HG02678 (cell line): ENCODE measurements around the gene FGGY.

Experiments used
- ATAC-seq: cut with Tn5 transposase; IDR thresholded peaks from one replicate; pipeline ENCODE4 v1.9.1; 2021; ENCODE audit warnings: mild to moderate bottlenecking, moderate library complexity; ENCODE audit not compliant: unreplicated experiment

FGGY gene

DNA sequence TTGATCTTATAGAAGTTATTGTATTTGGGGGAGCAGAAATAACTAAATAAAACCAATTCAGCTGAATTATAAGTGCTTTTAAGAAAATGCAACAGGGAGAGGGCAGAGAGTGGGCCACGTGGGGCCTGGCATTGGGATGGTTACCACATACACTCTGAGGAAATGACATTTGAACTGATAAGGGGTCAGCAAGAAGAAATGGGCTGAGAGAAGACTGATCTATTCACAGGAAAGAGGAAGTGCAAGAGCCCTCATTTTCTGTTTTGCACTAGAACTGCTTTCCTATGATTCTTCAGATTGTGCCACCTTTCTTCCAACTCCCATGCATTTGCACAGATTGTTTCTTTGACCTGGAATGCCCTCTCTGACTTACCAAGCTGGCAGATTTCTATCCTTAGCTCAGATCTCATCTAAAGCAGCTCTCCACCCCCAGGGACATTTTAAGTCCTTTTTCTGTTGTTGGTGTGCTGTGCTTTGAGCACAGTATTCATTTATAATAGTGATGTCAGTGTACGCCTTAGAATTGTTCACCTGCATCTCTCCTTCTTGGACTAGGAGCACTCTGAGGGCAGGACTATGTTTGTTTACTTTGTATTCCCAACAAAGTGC is 115.9 kb downstream of the FGGY start:
- ATAC-seq, result no peak

DNA sequence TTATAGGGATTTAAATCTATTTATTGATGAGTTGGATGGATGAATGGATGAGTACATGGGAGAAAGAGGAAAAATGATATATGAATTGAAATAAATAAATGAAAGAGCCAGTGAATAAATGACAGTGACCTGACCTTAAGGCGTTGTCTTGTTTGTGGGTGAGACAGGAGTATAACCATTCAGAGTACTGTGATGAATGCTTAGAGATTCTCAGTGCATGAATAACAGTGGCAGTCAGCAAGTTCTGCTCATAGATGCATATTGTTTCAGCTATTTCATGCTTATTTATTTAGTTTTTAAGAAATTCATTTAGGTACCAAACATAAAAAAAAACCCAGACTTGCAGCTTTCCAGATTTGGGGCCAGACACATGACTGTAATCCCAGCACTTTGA is 116.4 kb downstream of the FGGY start:
- ATAC-seq, result no peak

DNA sequence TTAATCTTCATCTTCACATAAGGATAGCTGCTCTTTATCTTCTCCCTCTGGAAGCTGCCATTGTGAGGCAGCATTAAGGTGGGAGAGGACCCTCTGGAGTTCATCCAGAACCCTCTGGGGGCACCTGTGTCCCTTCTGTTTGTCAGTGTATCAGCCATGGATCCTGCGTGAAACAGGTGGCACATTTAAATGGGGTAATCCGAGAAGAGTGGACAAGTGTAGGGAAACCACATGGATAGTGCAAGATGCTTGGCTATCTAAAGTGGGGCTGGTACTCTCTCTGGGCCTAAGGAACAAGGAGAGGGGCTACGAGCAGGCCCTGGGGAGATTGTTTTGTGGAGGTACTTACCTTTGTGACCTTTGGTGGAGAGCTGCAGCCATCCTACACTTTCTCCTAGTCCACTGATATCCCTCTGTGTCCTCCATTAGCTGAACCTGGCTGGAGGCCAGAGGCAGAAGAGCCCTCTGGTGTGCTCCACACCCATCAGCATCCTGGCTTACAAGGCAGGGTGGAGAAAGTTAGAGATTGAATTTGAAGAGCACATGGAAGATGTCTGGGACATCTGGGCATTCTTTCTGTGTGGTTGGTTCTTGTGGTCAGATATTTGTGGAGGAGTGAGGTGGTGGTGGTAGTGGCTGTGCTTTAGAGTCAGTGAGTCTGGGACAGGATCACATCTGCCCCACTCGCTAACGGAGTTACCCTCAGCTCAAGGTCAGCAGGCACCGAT is 117.7 kb downstream of the FGGY start:
- ATAC-seq, result no peak

DNA sequence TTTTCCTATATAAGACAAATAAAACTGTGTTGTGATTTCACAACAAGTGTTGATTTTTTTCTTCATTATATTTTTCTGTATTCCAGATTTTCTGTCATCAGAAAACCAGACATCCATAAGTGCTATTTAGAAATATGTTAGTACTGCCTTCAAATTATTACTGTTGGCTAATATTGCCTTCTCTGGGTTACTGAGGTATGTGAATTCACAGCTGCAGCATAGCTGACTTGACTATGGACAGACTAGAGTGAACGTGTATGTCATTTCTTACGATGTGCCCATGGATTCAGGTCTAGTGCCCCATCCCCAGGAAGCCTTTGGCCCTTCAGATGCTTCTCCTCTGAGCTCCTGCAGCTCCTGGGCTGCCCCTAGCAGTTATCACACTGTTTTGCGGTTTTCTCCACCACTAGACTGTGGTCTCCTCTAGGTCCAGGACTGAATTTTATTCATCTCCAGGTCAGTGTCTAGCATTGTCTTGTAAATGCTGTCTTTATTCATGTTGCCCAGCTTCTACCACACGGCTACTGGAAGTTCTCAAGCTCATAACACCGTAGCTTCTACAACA is 118.5 kb downstream of the FGGY start:
- ATAC-seq, result no peak

DNA sequence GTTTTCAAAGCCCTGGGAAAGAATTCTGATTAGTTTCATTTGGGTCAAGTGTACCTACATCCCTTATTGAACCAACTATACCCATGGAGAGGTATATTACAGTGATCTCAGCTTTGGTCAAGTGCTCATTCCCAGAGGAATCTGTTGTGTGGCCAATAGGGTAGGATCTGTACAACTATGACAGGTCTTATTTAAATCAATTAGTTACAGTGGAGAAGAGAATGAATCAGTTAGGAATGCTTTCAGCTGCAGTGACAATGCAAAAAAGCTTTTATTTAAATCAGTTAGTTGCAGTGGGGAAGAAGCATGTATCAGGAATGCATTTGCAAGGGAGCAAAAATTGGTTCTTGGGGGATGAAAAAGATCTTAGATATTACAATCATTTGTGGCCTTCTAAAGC is 119.0 kb downstream of the FGGY start:
- ATAC-seq, result no peak

DNA sequence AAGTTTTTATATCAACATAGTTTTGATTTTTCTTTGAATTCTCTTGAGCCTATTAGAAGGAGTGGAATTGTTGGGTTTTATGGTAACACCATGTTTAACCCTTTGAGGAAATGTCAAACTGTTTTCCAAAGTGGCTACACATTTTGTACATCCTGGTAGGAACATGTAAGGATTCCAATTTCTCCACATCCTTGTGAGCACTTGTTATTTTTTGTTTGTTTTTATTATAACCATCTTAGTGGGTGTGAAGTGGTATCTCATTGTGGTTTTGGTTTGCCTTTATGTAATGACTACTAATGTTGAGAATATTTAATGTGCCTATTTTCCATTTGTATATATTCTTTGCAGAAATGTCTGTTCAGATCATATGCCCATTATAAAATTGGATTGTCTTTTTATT is 120.5 kb downstream of the FGGY start:
- ATAC-seq, result no peak

DNA sequence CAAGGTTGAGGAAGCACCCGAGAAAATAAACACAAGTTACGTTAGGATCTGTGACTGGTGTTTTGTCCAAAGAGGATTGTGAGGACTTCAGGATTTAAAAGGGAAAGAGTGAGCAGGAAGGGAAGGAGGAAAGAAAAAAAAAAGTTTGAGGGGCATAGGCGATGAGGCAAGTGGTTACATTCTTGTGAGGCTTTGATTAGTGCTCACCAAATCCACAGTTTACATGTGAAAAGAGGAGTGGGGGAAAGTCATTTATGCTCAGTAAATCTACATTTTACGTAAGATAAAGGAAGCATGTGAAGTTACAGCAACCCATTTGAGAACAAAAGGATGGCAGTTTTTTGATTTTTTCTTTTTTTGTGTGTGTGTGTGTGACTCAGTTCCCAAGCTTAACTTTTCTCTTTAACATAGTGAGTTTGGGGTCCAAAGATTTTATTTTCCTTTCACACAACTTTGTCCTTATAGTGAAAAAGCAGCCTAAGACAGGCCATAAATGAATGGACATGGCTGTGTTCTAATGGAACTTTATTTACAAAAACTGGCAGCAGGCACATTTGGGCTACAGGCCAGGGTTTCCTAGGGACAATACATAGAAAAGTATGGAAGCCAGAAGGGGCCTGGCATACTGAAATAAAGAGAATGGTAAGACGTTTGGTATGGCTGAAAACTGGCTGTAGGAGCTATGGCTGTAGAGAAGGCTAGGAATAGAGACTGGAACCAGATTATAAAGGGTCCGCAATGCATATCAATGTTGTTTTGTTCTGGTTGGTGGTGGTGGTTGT is 121.7 kb downstream of the FGGY start:
- no peak for ATAC-seq

DNA sequence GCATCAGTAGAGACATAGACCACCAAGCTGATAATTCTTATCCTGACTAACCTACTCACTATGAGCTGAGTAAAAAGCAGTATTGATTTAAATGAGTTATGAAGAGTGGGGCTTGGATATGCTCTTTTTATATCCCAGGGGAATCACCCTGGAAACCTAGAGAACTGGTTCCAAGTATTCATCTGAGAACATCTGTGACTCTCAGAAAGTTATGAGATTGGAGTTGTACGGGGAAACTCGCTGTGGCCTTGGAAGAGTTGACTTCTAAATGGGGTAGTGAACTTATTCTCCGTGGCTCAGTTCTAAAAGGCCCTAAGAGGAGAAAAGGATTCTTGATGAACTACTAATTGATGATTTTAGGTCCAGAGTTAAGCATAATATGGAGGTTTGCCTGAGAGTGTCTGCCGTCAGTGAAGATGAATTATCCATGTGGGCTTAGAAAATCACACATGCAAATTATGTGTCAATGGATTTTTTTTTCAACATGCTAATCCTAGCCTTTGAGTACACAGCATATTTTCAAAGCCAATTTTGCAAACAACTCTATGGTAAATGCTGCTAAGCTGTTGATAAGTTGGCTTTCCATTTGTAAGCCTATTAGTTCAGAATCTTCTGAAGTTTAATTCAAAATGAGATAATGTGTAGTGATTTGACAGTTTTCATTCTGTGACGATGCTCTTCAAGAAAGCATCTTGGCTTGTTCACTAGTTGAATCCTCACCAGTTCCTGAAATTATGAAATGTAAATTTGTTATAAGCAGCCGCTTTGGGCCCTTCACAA is 122.7 kb downstream of the FGGY start:
- ATAC-seq, result no peak

DNA sequence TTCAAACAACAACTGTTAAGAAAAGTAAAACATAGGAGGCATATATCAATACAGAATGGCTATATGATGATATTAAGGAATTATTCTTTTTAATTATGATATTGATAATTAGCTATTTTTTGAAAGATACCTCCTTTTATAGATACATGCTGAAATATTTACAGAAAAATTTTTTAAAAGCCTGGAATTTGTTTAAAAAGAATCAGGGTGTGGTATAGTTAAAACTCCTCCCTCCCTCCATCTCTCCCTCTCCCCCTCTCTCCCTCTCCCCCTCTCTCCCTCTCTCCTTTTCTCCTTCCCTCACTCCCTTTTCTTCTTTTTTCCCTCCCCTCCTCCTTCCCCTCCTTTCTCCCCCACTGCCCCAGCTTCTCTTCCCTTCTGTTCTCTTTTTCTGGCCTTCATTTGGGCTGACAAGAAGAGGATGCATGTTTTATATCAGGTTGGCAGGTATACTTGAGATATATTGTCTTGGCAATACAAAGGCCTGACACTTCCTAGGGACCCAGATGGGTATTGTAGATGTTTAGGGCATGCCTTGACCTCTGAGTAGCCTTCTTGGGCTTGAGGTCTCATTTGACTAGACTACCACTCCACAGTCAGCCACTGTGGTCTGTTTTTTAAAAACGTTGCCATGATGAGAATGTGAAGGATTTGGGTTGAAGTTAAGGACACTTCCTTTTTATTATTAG is 124.5 kb downstream of the FGGY start:
- ATAC-seq, result no peak

DNA sequence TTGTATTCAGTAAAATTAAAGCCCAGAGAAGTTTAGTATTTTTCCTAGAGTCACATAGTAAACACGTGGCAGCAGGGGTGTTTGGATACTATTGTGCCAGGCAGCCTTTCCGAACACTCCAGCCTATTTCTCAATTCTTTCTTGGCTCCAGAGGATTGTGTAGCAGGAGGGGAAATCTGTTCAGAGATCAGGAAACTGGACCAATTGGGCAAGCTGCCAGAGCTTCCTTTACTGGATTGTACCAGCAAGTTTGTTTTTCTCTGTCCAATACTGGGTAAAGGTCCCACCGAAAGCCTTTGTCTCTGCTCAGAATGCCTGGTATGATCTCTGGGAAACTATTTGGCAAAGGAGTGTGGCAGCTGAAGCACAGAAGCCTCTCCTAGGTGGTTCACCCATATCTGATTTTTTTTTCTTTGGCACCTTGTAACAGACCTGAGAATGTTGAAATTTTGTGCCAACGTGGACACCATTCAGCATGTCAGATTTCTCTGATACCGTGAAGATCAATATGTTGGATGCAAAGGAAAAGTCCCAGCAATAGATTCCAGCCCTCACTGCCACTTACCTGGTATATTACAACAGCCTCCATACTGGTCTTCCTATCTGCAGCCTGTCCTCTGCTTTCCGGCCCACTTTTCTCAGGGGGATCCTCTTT is 126.2 kb downstream of the FGGY start:
- ATAC-seq, result no peak

DNA sequence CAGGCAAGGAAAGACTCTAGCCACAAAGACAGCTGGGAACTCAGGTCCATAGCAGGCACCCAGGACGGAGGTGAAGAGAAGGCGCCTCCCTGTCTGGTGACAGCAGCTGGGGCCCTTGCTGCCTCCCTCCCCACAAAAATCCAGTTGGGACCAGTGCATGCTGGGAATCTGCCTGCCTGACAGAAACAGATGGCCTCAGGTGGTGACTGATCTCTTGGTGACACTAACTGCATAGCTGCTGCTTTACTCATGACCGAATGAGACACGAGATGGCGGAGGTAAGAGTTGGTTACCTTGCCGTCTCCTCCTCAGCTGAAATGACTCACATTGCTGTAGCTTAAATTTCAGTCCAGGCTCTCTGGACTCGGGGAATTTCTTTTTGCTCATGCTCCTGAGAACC is 130.3 kb downstream of the FGGY start:
- ATAC-seq, result no peak

DNA sequence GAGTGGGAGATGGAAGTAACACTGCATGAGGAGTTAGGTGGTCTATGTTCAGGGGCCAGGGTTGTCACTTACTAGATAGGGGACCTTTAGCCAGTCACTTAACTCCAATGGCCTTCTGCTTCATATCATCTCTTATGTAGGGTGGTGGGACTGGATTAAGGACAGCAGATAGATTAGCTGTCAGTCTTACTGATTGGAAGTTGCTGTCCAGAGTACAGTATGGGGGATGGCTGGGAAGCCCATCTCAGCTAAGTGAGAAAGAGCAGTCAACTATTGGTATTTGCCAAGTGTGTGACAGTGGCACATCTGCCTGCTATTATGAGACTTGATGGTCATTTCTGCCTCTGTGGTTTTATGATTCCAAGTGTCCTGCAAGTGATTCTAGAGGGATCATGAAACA is 130.9 kb downstream of the FGGY start:
- no peak for ATAC-seq

DNA sequence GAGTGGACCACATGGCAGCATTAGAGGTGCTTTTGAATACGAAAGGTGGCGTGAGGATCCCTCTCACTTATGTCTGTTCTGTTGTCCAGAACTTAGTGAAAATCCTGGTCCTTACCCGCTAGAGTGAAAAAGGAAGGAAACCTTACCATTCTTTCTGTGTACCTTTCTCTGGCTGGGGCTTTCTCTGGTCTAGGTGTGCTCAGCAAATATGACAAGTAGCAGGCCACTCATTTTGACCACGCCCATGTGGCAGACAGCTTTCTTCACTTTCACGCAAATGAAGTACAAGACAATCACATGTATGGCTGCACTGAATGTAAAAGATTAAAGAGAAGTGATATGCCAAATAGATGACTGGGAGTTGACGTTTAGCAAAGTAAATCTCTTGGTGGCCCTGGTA is 131.9 kb downstream of the FGGY start:
- no peak for ATAC-seq

DNA sequence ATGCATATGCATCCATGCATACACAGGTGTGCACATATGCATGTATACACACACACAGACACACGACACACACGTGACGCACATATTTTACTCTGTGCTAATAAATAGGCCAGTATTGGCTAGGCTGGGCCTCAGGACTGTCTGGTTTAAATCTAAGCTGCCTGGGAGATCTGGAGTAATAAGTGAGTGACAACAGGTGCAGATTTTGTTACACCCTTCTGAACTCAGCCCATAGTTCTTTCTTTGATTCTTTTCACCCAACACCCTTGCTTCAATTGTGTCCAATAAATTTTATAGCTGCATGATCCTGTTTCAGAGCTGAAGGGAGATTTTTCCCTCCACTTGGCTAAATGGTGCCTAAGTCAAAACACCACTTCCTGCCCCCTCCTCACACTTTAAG is 132.8 kb downstream of the FGGY start:
- no peak for ATAC-seq

DNA sequence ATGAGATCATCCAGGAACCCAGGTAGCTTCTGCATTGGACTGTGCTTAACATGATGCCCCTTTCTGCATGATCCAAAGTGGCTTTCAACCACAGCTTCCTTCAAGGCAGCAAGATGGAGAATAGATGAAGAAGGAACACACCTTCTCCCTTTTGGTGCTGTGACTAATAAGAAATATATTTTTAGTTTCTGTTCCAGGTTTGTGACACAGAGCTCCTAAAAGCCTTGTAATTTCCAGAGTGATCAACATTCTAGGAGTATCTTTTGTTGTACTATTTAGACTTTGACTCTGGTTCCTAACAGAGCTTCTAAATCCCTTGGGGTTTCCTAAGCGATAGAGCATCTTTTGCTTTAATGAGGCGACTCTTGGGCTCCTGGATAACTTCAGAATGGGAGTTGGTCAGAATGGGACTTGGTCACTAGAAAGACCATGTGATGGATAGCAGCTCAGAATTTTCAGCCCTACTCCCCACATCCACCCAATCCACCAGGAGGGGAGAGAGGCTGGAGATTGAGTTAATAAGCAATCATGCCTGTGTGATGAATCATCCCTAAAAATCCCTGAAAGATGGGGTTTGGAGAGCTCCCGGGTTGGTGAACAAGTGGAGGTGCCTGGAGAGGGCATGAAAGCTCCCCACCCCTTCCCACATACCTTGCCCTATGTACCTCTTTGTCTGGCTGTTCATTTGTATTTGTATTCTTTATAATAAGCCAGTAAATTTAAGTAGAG is 134.8 kb downstream of the FGGY start:
- ATAC-seq, result no peak

DNA sequence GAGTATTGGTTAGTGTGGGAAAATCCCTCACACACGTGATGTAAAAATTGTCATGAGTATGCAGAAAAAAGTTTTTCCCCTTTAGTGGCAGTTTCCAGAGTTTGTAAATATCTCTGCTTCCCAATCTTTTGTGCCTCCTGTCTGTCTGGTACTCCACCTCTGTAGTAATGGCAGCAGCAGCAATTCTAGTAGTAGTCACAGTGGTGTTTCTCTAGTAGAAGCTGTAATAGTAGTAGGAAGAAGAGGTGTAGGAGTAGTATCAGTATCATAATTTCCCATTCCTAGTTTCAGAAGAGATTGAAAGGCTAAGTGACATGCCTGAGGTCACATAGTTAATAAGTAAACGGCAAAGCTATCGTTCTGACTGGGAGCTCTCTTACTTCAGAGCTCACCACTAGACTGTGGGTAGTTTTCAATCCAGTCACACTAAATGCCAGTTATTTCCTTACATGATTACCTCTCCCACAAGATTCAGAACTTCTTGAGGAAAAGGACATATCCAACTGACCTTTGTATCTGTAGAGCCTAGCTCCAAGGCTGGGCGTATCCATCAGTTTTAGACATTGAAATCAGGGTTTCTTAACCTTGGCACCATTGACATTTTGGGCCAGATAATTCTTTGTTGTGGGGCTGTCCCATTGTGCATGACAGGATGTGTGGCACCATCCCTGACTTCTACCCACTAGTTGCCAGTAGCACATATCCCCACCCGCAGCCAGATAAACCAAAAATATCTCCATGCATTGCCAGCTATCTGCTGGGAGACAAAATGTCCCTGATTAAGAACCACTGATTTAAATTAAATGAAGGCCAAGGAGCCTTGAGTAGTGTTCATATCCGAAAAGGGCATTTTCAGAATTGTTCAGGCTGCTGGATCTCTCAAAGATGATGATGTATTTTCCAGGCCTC is 135.9 kb downstream of the FGGY start:
- peak; percentile 95 for ATAC-seq

DNA sequence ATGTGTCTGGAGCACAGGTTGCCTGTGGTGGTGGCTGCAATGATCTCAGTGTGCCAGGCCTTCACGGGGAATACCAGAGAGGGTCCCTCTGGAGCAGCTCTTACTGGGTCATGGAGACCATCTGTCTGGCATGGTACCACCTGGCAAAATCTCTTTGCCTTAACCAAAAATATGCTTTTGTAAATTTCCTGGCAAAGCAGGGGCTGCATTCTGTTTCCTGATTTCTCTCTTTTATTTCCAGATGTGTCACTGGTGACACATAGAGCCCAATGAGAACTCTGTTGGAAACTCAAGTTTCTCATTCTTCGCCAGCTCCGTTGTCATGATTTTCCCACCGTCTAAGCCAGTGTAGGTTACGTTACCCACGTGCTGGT is 136.5 kb downstream of the FGGY start:
- ATAC-seq, result no peak

DNA sequence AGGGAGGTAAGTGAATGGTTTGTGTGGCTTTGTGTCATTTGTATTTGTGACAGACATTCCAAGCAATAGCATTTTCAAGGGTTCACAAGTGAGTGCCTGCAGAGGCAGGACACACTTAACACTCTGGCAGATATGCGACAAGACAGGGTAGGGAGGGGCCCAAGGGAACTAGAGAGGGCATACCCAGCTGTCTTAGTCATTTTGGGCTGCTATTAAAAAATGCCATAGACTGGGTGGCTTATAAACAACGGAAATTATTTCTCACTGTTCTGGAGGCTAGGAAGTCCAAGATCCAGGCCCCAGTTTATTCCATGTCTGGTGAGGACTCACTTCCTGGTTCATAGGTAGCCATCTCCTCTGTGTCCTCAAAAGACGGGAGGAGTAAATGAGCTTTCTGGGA is 137.4 kb downstream of the FGGY start:
- ATAC-seq, result no peak
